Stimulated activated CD4-positive, alpha-beta T cell treated with anti-CD3 and anti-CD28 coated beads, TNF-alpha, amount 100 ng/mL, for 4 hours (primary cell): ENCODE data around the gene HMCN1.
"Not testable (repeated sequence)": the region's sequence is repeated elsewhere in the genome, so short reads cannot be mapped to it uniquely, and the experiment has no call there.

Experiments used
- DNase-seq, 3 experiments: peaks; one replicate each; pipeline ENCODE4 v3.0.0-alpha.2; 2020; ENCODE audit warnings: low read depth in 3 of 3

Gene HMCN1

DNA sequence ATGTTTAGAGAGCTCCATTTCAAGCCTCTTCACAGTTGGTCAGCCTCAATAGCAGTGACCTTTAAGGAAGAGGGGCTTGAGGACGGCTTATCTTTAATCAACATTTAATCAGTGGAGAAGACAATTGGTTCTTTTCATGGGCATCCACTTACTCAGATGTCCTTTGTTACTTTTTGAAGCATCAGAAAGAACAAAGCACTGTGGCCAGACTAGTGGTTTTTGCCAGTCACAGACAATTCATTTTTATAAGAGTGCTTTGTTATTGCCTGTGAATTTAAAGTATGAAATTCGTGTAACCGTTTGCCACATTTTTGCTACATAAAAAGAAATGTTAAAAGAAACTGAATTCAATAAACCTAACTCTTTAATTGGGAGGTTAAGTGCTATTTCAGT is 418.0 kb downstream of the HMCN1 start:
- DNase-seq = no peak

DNA sequence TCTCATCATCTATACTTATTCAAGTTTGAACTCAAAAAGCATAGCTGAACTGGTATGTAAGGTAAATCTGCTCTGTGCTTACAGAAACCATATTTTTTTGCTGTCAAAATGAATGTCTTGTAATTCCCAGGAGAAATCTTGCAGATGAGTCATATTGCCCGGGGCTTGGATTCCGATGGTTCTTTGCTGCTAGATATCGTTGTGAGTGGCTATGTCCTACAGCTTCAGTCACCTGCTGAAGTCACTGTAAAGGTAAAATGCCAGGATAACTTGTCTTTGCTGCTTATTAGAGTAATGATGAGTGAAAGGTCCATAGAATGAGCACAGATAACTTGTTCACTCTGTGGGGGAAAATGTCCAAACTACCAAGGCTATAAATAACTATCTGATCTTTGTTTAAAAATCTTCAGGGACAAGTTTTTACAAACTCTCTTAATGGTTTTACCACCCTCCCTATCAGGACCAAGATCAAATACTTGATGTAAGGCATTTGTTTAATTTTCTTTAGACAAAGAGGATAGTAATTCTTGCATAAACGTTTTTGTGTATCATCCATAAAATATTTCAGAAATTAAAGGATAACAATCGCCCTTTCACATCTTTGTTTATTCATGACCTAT is 418.5 kb downstream of the HMCN1 start:
- DNase-seq = no peak

DNA sequence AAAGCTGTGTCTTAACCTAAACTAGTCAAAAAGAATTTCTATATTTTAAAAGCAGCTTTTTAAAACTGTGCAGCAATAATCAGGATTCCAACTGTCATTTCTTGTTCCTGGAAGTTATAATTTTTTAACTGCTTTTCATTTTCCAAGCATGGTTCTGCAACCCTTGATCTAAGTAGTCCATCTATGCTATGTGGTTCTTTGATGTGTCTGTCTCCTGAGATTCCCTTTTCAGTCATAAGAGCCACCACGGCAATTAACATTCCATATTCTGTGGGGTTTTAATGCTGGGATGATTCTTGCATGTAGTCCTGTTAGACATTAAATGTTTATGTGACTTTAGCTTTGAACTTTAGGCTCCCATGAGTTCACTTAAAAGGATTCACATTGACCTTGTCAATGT is 420.5 kb downstream of the HMCN1 start:
- no peak for DNase-seq

DNA sequence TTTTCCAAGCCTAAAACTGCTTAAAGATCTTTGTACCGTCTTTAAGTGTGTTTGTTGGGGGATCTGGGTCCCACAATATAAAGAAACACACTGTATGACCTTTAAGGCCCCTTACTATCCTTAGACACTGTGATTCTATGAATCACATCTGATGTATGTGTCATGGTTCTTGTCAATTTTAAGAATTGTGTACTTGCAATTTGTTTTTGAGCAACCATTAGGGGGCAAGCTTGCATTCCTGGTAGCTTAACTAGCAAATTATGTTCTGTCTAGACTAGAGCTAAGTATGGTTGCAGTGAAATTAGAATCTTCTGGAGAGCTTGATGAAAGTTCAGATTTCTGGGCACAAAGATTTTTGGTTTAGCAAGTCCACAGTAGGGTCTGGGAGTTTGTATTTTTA is 421.4 kb downstream of the HMCN1 start:
- no peak for DNase-seq

DNA sequence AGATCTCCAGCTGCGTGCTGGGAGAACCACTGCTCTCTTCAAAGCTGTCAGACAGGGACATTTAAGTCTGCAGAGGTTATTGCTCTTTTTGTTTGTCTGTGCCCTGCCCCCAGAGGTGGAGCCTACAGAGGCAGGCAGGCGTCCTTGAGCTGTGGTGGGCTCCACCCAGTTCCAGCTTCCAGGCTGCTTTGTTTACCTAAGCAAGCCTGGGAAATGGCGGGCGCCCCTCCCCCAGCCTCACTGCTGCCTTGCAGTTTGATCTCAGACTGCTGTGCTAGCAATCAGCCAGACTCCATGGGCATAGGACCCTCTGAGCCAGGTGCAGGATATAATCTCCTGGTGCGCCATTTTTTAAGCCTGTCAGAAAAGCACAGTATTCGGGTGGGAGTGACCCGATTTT is 428.7 kb downstream of the HMCN1 start:
- DNase-seq = not testable (repeated sequence)

DNA sequence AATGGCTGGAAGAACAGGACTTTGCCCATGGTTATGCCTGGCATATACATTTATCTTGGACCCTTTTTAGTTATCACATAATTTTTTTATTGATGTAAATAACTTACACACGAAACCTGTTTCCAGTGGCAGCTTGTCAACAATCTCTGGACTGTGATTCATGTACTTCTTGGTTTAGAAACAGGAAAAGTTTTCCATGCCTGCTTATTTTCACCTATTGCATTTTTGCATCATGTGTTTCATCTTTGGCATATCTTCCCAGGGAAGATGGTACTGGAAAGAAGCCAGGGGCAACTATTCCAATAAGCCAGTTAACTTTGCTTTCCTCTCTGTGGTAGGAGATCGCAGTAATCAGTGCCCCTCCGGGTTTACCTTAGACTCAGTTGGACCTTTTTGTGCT is 430.6 kb downstream of the HMCN1 start:
- DNase-seq = no peak

DNA sequence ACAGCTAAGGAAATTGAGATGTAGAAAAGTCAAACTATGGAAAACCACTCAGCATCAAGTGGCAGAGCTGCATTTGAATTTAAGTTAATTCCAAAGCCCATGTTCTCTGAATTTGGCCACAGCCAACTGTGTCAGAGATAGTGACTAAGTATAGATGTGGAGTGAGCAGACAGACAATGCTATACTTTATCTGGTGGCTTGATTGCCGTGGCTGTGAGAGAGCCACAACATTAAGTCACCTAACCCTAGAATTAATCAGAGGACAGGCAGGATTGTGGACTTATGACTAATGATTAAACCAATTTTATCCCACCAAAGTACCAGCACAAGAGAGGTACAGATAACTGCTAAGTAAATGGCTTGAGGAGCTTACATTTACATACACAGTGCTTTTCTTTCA is 431.1 kb downstream of the HMCN1 start:
- DNase-seq = no peak

DNA sequence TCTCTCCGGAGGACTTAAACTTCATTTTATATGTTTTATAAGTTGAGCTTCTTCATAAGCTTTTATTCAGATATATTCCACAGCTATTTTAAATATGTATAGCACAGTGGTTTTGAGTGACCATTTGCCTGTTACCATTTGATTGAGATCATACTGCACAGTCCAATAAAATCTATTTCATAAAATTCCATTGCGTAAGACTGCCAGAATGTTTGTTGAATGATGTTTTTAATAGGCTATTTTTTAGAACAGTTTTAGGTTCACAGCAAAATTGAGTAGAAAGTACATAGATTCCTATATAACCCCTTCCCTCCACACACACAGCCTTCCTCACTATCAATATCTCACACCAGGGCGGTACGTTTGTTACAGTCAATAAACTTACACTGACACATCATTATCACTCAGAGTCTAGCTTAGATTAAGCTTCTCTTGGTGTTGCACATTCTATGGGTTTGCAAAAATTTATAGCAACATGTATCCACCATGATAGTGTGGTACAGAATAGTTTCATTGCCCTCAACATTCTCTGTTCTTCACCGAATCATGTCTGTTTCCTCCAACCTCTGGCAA is 433.0 kb downstream of the HMCN1 start:
- DNase-seq = no peak

DNA sequence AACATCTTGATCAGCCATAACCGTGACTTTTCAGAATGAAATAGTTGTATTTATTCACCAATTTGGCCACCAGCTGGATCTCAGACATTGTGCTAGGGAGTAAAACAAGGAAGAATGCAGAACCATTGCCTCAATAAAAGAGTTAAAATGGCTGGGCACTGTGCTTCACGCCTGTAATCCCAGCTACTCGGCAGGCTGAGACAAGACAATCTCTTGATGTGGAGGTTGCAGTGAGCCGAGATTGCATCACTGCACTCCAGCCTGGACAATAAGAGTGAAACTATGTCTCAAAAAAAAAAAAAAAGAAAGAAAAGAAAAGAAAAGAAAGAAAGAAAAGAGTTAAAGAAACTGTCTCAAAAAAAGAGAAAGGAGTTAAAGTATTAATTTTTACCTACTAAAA is 441.4 kb downstream of the HMCN1 start:
- no peak for DNase-seq

DNA sequence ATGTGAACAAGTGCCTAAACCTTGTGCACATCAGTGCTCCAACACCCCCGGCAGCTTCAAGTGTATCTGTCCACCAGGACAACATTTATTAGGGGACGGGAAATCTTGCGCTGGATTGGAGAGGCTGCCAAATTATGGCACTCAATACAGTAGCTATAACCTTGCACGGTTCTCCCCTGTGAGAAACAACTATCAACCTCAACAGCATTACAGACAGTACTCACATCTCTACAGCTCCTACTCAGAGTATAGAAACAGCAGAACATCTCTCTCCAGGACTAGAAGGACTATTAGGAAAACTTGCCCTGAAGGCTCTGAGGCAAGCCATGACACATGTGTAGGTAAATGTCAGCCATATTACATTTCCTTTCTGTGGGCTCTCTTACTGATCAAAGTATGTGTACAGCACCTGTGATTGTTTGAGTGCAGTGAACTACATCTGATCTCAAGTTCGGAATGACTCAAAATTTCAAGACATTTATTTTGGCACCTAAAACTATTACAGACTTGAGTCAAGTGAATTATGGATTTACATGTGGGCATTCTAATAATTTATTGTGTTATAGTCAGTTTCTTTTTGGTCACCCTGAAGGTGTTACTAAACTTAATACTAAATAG is 444.3 kb downstream of the HMCN1 start:
- no peak for DNase-seq

DNA sequence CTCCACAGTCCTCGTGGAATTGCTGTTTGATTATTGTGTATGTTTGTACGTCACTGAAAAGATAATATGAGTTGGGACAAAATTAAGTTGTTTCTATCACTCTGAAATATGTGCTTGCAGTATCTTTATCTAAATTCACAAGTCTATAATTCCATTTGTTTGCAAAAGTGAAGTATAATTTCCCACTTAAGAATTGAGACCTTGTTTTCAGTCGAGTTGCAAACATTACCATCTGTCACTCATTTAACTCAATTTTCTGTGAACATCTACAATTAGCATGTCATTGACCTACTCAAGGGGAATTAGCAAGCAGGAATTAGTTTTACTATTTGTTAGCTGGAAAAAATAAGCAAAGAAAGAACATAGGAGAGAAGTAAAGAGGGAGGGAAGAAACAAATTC is 445.0 kb downstream of the HMCN1 start:
- no peak for DNase-seq

DNA sequence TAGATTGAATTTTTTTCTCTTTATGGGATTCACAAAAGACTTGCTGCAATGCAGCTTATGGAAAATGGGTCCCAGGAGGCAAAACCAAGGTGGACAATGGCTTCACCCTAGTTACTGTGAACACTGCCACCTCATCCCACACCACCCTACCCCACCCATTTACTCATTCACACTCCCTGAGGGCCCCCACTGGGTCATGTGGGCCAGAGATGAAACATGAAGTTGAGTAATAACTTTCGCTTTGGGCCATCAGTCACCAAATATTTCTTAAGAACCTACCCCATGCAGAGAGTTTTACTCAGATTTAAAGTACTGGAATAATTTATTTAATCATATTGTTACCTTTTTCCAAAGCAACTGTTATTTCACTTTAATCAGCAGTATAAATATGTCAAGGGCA is 449.0 kb downstream of the HMCN1 start:
- DNase-seq = no peak

DNA sequence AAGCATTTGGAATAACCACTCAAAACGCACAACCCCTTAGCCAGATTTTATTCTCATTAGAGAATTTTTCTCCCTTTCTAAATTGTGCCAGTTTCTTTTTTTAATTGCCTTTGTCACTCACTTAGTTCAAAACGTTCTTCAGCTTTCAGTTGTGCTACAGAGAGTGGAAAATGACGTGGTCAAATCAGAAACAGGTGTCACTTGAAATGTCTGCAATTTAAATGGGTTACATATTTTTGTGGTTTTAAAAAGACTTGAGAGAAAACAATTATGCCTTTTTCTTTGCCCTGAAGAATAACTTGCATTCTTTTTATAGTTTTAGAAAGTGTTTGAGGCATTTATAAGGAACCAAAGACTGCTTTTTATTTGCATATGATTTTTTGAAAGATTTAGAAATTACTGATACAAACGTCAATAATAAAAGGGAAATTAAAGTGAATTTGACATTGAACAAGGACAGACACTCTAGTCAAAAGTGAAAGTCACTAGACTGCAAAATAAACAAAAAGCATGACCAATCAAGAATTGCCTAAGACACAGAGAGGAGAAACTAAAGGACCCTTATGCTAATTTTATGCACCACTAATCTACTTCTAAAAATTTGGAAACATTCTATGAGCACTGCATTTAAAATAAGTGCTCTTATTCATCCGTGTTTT is 449.9 kb downstream of the HMCN1 start:
- no peak for DNase-seq

DNA sequence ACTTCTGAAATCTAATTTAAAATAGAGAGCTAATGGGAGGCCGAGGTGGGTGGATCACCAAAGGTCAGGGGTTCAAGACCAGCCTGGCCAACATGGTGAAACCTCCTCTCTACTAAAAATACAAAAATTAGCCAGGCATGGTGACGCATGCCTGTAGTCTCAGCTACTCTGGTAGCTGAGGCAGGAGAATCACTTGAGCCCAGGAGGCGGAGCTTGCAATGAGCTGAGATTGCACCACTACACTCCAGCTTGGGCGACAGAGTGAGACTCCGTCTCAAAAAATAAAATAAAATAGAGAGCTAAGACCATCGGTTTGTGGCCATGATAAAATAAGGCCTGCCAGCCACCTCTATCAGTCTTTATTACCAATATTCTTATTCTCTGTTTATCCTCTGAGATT is 452.1 kb downstream of the HMCN1 start:
- not testable (repeated sequence) for DNase-seq

DNA sequence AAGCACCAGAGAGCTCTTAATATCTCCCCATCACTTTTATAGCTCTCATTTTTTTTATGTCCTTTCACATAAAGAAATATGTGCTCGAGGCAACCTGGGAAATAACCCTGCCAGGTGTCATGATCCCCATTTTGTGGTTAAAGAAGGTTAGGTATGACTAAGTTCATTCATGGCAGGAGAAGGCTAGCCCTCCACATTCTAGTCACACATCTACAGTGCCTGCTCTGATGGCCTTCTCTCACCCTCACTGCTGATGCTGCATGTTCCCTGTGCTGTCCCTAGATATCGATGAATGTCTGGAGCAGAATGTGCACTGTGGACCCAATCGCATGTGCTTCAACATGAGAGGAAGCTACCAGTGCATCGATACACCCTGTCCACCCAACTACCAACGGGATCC is 453.4 kb downstream of the HMCN1 start:
- no peak for DNase-seq

DNA sequence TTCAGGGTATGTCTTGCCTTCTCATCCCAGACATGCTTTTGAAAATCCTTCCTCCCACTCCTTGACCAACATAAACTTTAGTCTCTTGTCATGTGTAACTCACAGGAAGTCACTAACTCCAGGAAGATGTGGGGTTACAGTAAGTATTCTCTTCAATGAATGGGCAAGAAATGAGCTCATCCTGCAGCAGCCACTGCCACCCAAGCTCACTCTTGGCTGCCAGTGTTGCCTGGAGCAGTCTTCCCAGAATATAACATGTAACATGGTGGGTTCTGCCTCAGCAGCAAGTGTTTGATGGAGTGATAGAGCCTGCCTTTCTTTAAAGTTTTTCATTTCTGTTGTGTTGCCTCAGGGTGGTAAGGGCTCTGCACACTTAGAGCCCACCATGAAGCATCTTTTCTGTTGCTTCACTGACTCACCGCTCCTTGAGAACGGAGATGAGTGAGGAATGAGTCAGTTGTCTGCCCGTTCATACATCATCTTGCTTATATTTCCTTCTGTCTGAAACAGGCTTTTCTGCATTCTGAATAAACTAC is 453.9 kb downstream of the HMCN1 start:
- no peak for DNase-seq

DNA sequence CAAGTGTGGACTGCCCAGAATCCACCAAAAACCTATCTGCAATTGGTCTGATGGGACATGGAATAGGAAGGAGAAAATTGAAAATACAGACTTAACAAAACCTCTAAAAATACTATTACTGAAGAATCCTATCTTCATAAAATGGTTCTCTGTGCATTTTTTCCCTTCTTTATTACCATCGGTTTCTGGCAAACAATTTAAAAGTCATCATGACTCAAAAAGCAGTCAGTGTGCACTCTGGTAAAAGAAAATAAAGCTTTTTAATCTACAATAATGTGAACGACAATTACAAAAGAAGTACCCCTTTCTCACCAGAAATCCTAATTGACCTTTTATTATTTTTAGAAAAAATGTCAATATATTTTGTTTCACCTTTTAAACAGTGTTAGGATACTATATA is 454.5 kb downstream of the HMCN1 start:
- DNase-seq = no peak

DNA sequence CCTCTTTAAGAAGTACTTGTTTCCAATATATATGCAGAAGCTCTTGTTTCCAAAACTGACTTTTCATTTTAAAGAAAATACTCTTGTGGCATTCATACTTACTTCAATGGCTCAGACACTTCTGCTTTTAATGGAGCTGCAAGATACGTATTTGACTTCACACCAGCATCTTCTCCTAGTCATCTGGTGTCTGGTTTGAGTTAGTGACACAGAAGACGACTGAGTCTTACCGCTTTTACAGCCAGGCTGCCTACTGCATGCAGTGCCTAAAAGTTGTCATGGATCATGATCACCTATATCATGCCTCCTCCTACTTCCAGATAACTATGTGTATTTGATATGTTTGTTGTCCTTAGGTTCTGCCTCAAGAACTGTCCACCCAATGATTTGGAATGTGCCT is 455.0 kb downstream of the HMCN1 start:
- DNase-seq = no peak

DNA sequence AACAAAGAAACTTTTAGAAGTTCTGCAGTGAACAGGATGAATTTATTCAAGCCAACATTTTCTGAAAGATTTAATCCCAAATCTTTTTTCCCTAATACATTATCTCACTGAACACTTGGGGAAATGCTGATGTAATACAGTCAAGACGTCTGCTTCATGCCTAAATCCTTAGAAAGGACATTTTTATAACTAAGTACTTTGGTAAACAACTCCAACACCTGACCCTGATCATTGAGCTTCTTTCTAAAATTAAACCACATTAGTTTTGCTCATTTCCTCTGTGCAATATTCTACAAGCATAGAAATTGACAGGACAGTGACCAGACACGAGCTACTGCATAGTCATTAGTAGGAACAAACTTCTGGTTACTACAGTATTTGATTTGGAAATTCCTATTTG is 457.3 kb downstream of the HMCN1 start:
- no peak for DNase-seq

DNA sequence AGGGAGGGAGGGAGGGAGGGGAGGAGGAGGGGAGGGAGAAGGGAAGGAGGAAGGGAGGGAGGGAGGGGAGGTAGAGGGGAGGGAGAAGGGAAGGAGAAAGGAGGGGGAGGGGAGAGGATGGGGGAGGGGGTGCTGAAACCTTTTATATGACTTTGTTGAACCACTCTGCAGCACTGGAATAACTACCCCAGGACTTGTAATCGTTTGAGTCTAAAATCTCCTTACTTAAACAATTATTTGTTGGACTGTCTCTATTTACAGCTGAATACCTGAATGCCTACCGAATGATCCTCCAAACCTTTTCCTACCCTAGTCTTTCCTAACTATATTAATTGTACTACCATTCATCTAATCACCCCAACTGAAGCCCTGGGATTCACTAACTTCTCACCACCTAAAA is 459.0 kb downstream of the HMCN1 start:
- DNase-seq = no peak

DNA sequence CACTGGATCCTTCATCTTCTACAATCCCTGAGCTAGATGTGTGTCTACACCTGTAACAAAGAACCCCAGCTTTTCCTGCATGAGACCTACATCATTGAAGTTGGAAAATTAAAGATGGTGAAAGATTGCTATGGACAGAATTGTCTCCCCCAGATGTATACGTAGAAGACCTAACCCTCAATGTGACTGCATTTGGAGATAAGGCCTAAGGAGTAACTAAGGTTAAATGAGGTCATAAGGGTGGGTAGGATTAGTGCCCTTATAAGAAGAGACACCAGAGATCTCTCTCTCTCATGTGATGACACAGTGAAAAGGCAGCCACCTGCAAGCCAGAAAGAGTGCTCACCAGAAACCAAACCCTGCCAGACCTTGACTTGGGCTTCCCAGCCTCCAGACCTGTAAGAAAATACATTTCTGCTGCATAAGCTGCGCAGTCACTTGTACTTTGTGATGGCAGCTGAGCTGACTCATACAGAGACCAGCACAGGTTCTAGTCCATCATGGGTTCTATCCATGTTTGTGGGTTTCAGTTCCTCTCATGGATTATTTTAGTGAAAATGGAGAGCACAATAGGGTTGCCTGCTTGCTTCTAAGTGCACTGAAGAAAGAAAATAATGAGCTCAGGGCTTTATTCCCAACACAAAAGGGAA is 460.0 kb downstream of the HMCN1 start:
- DNase-seq = no peak

DNA sequence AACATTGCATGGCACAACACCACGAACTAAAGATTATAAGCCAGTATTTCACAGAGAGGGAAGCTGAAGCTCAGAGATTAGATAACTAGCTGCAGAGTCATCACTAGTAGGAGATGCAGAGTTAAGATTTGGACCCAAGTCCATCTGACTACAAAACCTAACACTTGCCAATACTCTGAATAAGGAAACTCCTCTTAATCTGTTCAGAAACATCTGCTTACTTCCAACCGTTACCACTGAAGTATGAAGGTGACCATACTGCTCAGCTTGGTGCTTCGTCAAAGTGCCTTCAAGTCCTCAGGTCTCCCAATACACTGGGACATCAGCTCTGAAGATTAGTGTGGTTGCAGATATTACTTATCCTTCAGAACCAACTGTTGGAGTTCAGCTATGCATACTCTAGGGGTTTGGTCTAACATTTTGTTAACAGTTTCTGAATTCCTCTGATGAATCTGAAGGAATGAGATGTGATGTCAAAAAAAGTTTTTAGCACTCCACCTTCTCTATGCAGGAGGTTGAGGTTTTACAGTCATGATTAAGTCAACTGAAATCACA is 461.3 kb downstream of the HMCN1 start:
- no peak for DNase-seq
